Thoracic aorta (tissue), 2 donors: ENCODE results near the gene ANKS6. TPM values are rescaled to one million over a fixed set of nuclear protein-coding genes. Genes with fewer than 3 reads are reported as not detected.

ENCODE experiments used
- ATAC-seq: fragments of 150-250 bp; one replicate; pipeline ENCODE4 v1.8.0; 2017; ENCODE audit warnings: low read depth; ENCODE audit not compliant: insufficient number of reproducible peaks, low FRiP score
- DNase-seq: peaks from one replicate; pipeline ENCODE4 v3.0.0-alpha.2; 2020; ENCODE audit warnings: low spot score
- H3K27ac ChIP-seq, 2 donors: fragments of 200-600 bp; sonication (generic); 1 replicate in 1 of 2; 2 replicates in 1 of 2; pipeline ENCODE4 v1.5.1; 2016; ENCODE audit warnings: mild to moderate bottlenecking in 2 of 2, moderate library complexity in 2 of 2
- H3K27me3 ChIP-seq: fragments of 200-600 bp; sonication (generic); replicated peaks from 2 replicates; pipeline ENCODE4 v1.6.0; 2016; ENCODE audit warnings: mild to moderate bottlenecking; ENCODE audit not compliant: insufficient read depth
- H3K36me3 ChIP-seq: fragments of 200-600 bp; sonication (generic); one replicate; pipeline ENCODE4 v1.5.1; 2016
- H3K4me1 ChIP-seq, 2 donors: fragments of 200-600 bp; sonication (generic); 1 replicate in 1 of 2; 2 replicates in 1 of 2; pipeline versions ENCODE4 v1.5.1 to v1.6.0; 2016; ENCODE audit warnings: low read depth in 2 of 2, mild to moderate bottlenecking in 1 of 2; ENCODE audit not compliant: control insufficient read depth in 1 of 2
- H3K4me3 ChIP-seq: fragments of 200-600 bp; sonication (generic); 2 replicates; pipeline ENCODE4 v1.5.1; 2016; ENCODE audit warnings: mild to moderate bottlenecking
- H3K9me3 ChIP-seq: fragments of 200-600 bp; sonication (generic); 2 replicates; pipeline ENCODE4 v1.5.1; 2016
- total RNA-seq, 2 donors: library from RNA; depleted of rRNA; stranded (reverse); fragments of >200 nt; gene quantifications; one replicate each; pipeline versions ENCODE4 v1.1.0 to v1.2.3, GENCODE V29; 2016
- TF ChIP-seq, protein P1 (sequence below): fragments of 200-600 bp; sonication (generic); IDR thresholded peaks from one replicate; pipeline ENCODE4 v1.5.1; 2019; ENCODE audit warnings: antibody characterized with exemption

ANKS6 gene
- total RNA-seq, 2 donors from 2014 or later = 35.1 to 45.8 TPM

DNA sequence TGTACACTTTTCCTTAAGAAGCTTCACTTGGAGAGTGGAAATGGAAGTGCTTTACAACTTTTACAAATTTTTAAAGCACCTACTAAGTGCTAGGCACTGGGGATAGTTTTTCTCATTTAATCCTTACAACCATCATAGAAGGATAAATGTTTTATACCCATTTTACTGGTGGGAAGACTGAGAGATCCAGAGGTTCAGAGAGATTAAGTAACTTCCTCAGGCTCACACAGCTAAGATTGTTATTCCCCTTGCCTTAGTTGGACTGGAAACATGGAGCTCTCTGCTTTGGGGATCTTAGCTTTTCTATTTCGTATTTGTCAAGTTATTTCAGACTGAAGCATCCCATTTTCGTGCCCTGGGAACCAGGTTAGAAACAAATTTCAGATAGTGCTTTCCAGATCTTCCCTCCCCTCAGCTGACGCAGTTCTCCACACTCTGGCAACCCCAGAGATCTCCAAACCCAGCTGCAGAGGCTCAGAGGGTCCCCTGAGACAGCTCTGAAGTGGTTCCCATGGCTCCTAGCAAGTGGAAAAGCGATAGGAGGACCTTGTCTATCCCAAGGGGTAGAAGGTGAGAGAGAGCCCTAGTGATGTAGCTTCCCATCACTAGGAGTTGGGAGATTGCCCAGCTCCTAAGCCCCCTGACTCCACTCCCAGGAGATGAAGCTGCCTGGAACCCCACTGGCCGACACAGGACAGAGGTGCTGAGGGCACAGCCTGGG is 71.4 kb downstream of the ANKS6 start:
- DNase-seq (no peak), ATAC-seq (no peak)
- no peaks in the 10 kb centered on the region for H3K27me3 ChIP-seq
- no peak overlapping the region for H3K4me3 ChIP-seq
- TF ChIP-seq, protein P1, sequence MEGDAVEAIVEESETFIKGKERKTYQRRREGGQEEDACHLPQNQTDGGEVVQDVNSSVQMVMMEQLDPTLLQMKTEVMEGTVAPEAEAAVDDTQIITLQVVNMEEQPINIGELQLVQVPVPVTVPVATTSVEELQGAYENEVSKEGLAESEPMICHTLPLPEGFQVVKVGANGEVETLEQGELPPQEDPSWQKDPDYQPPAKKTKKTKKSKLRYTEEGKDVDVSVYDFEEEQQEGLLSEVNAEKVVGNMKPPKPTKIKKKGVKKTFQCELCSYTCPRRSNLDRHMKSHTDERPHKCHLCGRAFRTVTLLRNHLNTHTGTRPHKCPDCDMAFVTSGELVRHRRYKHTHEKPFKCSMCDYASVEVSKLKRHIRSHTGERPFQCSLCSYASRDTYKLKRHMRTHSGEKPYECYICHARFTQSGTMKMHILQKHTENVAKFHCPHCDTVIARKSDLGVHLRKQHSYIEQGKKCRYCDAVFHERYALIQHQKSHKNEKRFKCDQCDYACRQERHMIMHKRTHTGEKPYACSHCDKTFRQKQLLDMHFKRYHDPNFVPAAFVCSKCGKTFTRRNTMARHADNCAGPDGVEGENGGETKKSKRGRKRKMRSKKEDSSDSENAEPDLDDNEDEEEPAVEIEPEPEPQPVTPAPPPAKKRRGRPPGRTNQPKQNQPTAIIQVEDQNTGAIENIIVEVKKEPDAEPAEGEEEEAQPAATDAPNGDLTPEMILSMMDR = no peak
- no peaks in the 10 kb centered on the region for H3K4me1 ChIP-seq
- no peaks in the 10 kb centered on the region for H3K9me3 ChIP-seq
- H3K36me3 ChIP-seq = no peaks in the 10 kb centered on the region
- no peak overlapping the region for H3K27ac ChIP-seq

DNA sequence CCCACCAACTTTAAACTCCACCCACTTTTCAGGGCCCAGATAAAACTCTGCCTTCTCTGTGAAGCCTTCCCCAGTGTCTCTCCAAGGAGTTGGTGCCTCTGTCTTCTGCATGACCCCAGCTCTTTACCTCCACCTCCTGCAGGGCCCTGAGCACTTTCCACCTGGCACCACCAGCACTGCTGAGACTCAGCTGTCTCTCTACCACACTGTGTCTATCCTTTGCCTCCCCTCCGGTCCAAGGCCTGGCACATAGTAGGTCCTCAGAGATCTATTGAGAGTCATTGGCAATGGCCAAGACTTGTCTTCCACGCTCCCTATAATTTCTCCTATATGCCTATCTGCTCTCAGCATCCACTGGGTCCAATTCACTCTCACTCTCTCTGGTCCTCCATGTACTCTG is 74.7 kb downstream of the ANKS6 start:
- no peak overlapping the region for H3K27ac ChIP-seq
- ATAC-seq (no peak), DNase-seq (no peak)
- no peaks in the 10 kb centered on the region for H3K36me3 ChIP-seq
- H3K4me1 ChIP-seq = no peaks in the 10 kb centered on the region
- TF ChIP-seq, protein P1 = no peak
- H3K4me3 ChIP-seq = no peak overlapping the region
- H3K27me3 ChIP-seq = no peaks in the 10 kb centered on the region
- H3K9me3 ChIP-seq = no peaks in the 10 kb centered on the region

DNA sequence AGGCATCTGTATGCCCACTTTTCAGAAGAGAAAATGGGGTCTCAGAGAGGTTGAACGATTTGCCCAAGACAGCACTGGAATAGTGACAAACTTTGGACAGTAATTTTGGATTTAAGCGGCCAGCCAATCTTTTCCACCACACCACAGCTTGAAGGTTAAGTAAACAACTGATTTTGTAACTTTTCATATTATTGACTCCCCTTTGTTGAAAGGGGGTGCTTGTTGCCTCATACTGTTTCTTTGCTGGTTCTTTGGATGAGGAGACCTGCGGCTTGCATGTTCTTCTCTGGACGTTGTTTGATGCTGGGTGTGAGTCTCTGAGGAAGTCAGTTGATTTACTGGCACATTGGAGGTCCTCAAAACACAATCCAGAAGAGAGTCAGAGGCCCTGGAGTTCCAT is 76.0 kb downstream of the ANKS6 start:
- no peaks in the 10 kb centered on the region for H3K36me3 ChIP-seq
- H3K27ac ChIP-seq = no peak overlapping the region
- no peaks in the 10 kb centered on the region for H3K4me1 ChIP-seq
- TF ChIP-seq, protein P1 = no peak
- H3K27me3 ChIP-seq = no peaks in the 10 kb centered on the region
- H3K4me3 ChIP-seq = no peak overlapping the region
- no peak for ATAC-seq
- H3K9me3 ChIP-seq = no peaks in the 10 kb centered on the region
- DNase-seq = no peak

DNA sequence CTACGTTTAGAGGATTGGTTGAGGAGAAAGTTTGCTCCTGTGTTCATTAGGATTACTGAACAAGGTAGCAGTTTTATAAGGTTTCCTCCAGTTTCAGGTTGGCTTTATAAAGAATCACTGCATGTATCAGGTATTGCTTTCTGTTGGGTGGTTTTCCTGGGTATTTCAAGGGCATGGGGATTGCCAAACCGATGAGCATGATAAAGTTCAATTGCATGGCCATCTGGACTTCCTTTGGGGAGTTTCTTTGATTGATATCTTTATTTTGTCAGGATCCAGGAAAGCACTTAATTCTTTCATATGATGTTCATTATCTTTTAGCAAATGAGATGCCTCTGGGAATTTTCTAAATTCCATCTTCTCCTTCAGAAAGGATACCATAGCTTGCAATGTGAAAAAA is 77.3 kb downstream of the ANKS6 start:
- Histone ChIP-seq H3K36me3 (no peaks in the 10 kb centered on the region), H3K4me3 (no peak overlapping the region), H3K27ac (no peak overlapping the region), H3K4me1 (no peaks in the 10 kb centered on the region), H3K27me3 (no peaks in the 10 kb centered on the region), H3K9me3 (no peaks in the 10 kb centered on the region)
- DNase-seq = no peak
- TF ChIP-seq, protein P1 = no peak
- ATAC-seq = no peak

DNA sequence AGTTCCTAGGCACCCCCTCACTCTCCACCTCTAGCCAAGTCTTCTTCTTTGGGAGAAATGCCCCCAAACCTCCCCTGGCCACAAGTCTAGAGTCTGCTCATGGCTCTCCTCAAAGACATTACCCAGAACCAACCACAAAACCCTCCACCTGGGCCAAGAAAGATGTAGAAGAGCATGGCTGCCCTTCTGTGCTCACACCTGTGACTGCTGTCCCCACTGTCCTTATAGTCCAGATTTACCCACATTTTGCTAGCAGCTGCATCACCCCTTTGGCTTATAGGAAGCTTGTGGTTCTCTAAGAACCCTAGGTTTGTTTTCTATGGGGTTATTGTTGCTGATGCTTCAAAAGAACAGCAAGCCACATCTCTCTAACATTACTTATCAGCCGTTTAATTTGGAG is 81.5 kb downstream of the ANKS6 start:
- no peaks in the 10 kb centered on the region for H3K27me3 ChIP-seq
- TF ChIP-seq, protein P1 = no peak
- DNase-seq (no peak), ATAC-seq (no peak)
- no peak overlapping the region for H3K4me3 ChIP-seq
- H3K4me1 ChIP-seq = no peaks in the 10 kb centered on the region
- H3K27ac ChIP-seq = no peak overlapping the region
- no peaks in the 10 kb centered on the region for H3K9me3 ChIP-seq
- no peaks in the 10 kb centered on the region for H3K36me3 ChIP-seq
